Activated naive CD4-positive, alpha-beta T cell treated with anti-CD3 and anti-CD28 coated beads, Interleukin-2, amount 50 U/mL, for 16 hours (primary cell): Measurements from ENCODE around the gene HOXC11.
A peak's percentile ranks its signal among the peaks of the same experiment; 100 is the strongest.

Experiments
- DNase-seq: peaks from one replicate; pipeline ENCODE4 v3.0.0-alpha.2; 2020

The HOXC11 gene

DNA sequence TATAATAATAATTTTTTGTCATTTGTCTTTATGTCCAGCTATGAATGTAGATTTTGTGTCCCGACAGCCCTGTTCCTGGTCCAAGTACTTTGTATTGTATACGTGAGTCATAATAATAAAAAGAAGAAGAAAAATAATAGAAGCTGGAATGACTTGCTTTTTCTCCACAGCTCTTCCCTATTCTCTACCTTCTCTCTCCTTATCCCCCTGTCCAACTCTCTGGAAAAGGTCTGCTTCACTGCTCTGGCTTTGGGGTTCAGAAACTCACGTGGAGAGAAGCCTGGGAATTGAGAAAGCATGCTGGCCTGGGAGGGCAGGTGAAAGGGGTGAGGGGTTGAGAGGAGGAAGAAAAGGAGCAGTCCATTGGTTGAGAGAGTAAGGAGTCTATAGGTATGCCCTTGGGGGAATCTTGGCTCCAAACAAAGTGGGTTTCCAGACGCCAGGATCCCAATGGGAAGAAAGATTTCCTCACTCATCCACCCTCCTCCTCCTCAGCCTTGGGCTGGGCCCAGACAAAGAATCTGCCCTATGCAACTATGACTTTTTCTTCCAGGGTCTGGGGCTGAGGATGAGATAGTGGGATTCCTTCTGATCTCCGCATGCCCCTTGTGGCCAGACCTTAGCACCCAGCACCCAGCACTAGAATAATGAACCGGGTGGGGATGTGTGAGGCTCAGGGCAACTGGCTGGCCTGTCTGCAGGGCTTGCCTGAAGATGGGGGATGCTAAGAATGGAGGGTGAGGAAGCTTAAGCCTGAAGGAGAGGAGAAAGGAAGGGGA, 39.9 kb downstream of the HOXC11 start:
- DNase-seq, result no peak

DNA sequence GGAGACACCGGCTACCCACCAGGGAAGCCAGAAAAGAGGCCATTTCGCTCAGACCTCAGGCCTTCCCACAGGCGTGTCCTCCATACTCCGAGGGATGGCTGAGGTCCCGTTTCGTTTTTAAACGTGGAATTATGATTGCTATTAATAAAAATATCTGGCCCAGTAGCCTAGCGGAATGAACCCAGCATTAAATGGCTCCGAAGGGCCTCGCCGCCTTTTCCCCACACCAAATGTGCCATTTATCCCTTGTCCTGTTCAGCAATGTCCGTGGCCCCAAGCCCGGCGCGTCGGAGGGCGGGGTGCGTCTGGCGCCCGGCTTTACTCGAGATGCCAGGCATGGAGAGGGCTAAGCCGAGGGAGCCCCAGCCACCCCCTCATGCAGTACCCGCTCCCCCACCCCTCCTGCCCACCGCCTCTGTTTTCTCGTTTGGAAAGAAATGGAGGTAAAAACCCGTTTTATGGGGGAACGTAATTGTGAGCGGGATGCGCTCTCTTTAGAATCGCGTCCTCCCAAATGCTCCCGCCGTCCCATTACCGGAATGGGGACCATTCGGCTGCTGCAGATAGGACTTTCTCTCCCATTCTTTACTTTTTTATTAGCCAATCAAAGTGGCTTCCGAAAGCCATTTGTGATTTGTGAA, 41.6 kb downstream of the HOXC11 start:
- no peak for DNase-seq

DNA sequence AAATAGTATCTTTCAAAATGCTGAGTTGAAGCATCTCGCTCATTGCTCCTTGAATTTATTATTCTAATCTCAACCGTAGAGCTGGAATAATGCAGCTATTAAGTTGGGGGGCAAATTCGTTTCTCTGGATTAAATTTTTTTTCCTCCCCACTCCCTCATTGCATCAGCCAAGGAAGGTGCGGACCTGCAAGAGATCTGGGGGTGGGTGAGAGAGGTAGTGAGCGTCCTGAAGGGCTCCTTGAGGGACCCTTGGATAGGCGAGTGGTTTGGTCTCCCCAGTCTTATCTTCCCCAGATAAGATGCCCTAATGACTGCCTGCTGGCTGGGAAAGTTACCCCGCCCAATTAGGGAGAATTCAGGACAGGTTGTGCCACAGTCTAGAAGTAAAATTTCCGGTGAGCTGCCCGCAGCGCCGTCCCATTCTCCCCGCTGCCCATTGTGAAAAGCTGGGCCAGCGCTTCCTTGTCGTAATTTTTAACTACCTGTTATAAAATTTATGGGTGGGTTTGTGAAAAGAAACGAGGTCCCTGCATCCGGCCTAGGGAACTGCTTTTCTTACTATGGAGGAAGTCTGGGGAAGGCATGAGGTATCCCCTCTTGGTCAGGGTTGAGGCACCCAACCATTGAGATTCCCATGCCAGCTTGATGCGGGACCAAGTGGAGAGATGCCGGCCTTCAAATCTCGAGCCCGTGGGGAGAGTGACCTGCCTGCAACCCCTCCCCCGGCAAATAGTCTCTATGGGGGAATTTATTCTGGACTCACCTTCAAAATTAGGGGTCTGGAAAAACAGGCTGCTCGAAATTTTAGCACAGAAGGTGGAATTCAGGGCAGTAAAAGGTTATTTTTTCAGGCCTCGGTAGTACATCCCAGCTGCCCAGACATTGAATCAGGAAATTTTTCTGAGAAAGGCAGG, 42.3 kb downstream of the HOXC11 start:
- no peak for DNase-seq

DNA sequence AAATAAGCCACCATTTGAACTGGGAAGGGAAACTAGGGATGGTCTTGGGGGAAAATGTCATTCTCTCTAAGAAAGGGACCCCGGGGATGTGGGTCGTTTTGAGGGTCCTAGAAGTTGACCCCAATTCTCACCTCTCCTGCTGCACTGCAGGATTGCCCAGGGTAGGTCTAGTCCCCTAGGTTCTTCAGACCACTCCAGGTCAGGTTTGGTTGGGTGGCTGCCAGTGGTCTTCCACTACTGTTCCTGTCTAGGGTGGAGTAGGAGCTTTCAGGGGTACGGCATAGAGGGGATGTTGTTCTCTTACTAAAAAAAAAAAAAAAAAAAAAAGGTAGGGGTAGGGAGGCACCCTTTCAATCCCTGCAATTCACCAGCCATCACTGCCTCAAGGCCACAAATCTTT, 43.1 kb downstream of the HOXC11 start:
- no peak for DNase-seq

DNA sequence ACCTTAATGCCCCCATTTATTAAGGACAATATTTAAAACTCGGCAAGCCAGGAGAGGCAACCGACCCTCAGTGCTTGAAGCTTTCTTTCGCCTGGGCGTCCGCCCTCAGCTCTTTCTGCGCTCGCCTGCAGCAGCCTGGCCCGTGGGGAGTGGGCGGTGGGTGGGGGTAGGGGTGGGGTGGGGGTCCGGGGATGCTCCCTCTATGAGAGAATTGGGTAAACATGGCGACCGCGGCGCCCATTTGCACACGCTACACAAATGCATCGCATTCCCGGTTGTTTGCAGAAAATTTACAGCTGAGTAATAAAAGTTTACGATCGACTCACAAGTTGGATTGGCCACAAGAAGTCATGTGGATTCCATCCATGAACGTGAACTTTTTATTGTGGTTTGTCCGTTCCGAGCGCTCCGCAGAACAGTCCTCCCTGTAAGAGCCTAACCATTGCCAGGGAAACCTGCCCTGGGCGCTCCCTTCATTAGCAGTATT, 43.6 kb downstream of the HOXC11 start:
- DNase-seq, result no peak

DNA sequence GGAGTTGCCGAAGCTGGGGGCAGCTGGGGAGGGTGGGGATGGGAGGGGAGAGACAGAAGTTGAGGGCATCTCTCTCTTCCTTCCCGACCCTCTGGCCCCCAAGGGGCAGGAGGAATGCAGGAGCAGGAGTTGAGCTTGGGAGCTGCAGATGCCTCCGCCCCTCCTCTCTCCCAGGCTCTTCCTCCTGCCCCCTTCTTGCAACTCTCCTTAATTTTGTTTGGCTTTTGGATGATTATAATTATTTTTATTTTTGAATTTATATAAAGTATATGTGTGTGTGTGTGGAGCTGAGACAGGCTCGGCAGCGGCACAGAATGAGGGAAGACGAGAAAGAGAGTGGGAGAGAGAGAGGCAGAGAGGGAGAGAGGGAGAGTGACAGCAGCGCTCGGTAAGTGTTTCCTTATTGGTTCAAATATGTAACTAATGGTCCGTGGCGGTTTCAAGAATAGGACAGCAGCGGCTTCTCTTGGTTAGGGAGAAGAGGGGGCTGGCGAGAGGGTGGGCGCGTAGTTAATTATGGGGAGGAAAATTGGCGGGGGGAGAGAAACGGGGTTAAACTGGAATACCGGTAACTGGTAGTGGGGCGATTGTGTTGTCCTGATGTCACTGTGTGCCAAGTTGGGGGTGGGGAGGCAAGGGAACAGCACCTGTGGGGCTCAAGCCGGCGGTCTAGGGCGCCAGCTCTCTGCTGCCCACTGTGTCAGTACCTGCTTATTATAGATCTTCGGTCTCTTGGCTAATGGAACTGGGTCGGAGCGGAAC, 44.3 kb downstream of the HOXC11 start:
- no peak for DNase-seq

DNA sequence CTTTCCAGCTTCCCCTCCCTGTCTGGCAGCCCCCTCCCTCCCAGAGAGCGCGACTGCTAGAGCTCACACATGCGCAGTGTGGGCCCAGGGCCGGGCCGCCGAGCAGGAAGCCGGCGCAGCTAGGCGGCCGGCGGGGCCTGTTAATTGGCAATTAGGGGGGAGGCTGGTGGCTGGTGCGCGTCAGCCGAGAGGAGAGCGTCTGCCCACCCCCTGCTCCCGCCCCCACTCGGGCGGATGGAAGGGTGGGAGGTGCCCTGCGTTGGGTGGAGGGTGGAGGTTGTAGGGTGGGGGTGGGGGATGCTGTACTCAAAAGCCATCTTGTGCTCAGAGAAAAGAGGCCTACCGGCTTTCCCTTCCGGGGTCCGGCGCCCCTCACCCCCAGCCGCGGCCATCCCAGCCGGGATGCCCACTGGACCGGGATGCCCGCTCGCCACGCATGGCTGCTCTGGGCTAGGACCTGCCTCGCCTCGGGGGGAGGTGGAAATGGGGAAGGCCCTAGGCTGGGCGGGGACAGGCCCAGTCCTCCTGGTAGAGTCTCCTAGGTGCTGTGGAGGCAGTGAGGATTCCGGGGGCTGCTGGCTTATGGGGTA, 45.0 kb downstream of the HOXC11 start:
- DNase-seq, result peak; percentile 71

DNA sequence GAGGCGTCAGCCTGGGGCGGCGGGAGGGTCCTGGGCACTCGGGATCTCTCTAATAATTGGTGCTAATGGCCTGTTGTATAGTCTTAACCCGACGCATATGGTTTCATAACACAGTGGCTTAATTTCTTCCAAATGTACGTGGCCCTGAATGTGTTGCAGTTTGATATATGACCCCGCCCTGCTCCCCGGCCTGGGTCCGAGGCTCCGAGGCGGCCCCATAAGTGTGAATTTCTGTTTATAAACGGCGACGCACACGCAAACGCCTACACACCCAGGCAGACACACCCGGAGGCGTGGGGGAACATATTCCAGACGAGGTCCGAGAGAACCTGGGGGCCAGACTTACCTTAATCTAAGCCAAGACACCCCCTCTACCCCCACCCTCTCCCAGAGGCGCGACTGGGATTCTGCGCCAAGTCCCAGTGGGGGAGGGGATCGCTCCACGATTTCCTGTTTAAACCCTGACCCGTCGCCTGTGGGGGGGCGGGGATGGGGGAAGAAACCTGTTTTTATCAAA, 45.6 kb downstream of the HOXC11 start:
- no peak for DNase-seq

DNA sequence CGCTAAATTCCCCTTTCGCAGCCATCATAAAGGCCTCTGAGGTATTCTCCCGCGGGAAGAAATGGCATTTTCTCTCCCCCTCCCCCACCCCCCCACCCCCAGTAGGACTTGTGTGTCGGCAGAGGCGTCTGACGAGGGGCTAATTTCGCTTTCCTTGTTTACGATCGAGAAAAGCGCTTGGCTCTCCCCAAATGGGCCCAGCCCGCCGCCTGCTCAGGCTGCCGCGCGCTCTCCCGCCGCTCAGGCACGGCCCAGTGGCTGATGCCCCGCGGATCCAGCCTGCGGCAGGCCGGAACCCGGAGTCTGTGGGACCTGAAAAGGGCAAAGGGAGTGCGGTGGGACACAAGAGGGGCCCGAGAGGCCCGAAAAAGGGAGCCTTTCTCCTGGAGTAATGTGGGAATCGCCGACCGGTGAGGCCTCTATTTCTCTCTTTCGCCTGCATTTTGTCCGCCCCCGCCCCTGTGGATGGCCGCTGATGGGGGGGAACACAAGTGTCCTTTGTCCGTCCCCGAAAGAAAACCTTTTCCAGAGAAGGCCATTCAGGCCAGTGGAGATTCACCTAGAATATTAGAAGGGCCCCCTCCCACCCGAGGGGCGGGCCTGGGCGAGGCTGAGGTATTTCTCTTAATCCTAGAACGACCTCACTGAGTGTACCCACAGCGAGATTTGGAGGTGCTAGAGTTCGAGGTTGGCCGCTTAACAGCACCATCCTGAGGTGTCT, 46.3 kb downstream of the HOXC11 start:
- no peak for DNase-seq

DNA sequence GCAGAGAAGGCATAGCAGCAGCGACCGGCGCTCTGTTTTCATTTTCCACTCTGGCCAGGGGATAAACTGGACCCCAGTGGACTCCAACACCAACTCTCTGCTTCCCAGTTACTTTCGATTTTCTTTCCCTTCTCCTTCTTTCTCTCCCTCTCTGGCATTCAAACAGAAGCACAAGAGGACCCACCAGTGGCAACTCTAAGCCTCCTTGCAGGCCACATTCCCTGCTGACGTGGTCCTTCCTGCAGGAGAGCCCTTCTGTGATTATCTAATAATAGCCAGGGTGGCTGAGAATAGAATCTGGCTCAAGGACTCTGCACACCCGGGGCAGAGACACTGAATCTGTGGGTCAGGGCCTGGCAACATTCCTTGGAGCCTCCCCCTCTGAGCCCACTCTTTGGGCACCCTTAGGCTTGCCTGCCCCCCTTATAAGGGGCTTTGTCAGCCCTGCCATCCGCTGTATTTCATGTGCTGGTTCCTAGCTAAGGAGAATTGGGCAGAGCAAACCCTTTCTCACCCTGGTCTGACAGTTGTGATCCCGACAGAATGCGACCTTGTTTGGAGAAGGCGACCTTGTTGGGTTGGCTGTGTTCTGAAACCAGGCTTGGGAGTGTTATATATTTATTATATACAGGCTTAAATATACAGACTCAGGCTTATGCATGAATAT, 47.1 kb downstream of the HOXC11 start:
- no peak for DNase-seq

DNA sequence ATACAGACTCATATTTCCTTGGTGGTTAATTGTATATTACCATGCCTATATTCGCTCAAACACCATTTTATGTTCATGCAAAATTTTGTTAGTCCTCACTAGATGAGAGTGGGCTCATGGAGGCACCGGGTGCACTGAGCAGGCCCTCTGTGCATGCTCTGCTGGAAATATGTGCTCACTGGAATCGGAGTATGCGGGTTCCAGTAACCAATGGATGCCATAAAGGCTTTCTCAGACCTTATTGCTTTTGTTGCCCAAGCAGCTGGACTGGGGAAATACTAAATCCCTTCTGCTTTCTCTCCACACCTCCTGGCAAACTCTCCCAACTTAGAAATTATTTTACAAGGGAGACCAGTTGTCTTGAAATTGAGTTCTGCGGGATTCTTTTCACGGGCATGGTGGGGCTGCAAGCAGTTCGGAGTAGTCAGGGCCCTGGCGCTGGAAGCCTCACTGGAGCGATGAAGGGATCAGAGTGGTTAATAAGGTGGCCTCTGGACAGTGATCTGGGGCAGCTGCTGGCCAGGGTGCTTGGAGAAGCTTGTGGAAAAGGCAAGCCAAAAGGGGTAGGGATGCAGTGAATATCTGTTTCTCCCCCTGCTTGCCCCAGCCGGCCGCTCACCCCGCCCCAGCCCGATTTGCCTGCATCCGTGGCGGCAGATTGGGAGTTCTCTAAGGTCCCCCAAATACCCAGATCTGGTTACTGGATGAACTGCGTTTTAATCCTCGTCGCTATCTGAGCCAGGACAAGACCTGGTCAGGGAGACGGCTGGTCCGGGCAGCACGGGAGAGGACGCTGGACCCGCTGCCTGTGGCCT, 47.9 kb downstream of the HOXC11 start:
- DNase-seq, result no peak

DNA sequence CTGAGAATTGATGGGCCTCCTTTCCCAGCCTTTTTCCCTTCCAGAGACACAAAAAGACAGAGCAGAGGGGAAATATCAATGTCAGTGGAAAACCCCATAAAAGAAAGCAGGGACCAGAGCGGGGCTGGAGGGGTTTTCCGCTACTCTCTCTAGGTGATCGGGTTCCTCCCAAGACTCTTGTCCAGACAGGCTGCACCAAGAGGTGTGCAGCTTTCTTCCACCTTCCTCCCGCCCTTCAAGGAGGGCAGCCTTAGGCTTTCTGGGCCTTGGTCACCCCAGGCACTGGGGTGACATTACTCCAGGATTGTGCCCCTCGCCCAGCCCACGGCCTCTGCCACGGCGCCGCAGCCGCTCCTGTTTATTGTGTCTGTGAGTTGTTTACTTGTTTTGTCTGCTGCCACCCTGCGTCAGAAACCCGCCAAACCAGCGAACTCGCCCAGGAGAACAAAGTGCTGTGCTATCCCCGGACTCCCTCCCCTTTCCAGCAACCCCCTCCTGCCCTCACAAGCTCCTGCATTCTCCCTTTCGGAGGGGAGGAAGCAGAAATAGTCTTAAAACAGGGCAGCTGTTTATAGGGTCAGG, 48.6 kb downstream of the HOXC11 start:
- DNase-seq, result no peak

DNA sequence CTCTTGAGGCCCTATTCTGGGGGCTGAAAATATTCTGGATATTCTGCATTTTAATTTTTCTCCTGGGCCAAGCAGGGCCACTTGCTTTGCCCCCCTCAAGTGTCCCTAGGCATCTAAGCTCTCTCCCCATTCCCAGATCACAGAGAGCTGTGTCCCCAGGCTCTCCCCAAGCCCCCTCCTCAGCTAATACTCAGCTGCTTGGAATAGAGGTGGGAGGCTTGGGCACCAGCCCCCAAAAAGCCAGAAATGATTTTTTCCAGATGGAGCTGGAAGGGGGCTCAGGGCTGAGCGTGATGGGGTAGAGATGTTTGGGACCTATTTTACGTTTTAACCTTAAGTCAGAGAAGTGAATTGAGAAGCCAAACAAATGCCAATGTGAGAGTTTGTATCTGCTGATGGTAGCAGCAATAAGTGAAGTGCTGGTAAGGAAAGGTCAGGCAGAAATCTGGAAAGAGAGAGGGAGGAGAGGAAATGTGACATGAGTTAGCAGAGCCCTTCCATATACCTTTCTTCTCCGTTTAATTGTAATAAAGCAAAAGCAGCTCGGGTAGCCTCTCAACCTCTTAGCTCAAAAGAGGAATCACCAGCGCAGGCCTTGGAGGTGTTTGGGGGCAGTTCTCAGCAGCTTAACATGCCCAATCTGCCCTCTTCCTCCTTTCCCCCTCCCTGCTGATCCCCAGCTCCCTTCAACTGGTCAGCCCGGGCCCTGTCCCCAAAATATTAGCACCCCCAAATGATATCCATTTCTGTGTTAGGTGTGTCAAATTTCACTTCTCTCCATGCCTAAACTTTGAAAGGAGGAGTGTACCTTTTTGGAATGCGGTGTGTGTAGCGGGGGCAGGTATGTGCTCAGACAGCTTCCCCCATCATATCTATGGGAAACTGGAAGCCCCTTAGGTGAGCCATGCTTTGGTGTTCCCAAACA, 50.3 kb downstream of the HOXC11 start:
- DNase-seq, result no peak

DNA sequence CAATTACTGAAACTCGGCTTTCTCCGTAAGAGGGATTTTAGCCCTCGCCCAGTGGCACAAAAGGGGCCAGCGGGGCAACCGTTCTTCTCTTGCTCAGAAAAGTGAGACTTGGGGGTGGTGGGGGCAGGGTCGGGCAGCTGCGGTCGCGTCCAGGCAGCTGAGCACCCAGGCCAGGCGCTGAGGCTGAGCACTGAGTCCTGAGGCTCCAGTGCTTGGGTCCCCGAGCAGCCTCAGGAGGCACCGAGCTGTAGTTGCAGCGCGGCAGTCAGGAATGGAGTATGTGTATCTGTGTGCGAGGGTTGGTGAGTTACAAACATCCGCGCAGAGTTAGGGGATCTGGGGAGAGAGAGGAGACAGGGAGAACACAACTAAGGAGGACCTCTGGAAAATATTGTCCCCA, 51.2 kb downstream of the HOXC11 start:
- DNase-seq, result no peak

DNA sequence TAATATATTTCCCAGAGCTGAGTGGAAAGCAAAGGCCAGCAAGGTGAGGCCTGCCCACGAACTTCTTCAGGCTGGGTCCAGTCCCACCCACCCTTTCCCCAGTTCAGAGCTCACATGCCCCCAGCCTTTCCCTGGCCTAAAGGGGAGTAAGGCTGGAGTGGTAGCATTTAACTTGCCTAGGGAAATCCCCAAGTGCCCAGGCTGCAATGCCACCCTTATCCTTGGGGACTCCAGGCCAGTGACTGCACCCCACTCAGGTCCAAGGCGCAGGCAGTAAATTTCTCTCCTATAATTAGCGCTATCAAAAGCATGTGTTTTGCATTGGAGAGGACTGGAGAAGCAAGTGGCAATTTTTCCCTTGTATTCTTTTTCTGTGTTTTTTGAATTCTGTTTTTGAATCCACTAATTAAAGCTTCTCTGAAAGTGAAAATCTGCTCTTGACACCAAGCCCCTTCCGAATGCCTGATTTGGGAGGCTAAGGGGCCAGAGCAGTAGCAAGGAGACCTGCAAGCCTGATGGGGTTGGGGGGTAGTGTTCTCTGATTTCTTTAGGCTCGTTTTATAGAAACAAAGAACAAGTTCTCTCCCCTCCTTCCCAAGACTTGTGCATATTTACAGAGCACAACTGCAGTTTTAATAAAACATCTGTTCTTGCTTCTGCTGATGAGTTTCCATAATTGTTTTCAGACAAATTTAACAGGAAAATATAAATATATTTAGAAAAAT, 51.8 kb downstream of the HOXC11 start:
- no peak for DNase-seq

DNA sequence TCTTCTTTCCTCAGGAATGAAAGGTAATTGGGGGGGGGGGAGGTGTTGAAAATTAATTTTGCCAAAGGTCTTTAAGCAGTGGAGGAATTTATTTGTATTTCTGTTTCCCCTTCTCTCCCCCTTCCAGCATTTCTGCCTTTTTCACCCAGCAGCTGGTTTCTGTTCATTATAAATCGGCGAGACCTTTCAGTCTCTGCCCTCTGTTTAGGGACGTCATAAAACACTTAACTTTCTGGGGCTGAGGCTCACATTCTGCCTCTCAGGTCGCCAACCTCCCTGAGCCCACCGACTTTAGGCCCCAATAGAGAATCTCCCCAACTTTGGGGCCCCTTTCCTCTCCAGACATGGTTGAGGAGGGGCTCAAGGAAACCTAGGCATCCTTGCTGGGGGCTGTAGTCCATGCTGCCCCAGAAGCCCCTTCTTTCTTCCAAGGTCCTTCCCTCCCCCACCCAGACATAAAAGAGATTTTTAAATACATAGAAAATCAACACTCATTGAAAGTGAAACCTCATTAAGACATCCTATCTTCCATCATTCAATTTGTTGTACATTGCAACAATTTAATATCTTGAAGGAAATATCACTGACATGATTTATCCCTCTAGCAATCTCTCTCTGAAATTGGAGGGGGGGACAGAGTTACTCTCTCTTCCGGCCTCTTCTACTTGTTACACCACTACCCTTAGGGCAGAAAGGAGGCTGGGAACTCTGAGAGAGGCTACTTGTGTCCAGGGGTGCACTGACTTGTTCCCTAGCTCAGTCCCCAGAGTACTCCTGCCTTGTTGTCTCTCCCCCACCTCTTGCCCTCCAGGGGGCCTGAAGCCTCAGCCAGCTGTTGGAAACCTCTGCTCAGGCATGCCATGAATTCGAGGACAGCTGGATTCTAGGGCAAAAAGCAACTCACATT, 52.8 kb downstream of the HOXC11 start:
- no peak for DNase-seq
